Gastrocnemius medialis (tissue), 4 donors: ENCODE measurements around the gene SPIRE2.

Source experiments
- CTCF ChIP-seq, 5 experiments: fragments of 450-650 bp in 3 of 5; fragments of 200-600 bp in 2 of 5; sonication (generic) in 2 of 5; IDR thresholded peaks in 4 of 5; conservative IDR thresholded peaks in 1 of 5; 1 replicate in 4 of 5; 2 replicates in 1 of 5; pipeline ENCODE4 v1.5.1; 2016 to 2019; ENCODE audit warnings: antibody characterized with exemption in 5 of 5, mild to moderate bottlenecking in 3 of 5, moderate library complexity in 3 of 5
- POLR2A ChIP-seq, 2 donors: fragments of 450-650 bp; IDR thresholded peaks; one replicate each; pipeline ENCODE4 v1.6.1; 2017; ENCODE audit warnings: antibody characterized with exemption in 2 of 2, mild to moderate bottlenecking in 2 of 2, moderate library complexity in 2 of 2

- TF ChIP-seq CTCF (IDR thresholded peaks at IDR 0.05 in 4 of 5, conservative IDR thresholded peaks at IDR 0.05 in 1 of 5), result no peak
- no peak for TF ChIP-seq POLR2A (IDR thresholded peaks at IDR 0.05)
Measured at GRCh38 chr16:89873972-89874689, 45.9 kb downstream of the SPIRE2 start.
